ENCODE results near the gene B4GALNT2.

B4GALNT2 gene

DNA sequence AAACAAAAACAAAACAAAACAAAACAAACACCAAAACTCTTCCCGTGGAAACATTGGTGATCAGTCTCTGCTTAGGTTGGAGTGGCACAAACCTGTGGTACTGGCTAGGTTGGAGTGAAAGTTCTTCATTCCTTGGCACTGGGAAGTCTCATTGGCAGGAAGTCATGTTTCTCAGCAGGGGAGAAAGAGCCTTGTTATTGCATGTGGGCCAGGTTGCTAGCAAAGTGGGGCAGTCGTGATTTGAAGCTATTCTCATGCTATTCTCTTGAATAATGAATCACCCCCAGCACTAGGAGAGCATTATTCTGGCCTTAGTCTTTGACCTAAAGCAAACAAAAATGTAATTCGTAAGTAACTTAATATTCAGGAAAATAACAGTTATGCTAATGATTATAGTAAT lies 24.3 kb upstream of the B4GALNT2 start:
- no peak for ATAC-seq
- no peak for TF ChIP-seq TOX (CRISPR knock-in tag; IDR thresholded peaks at IDR 0.05; ENCODE audit: borderline replicate concordance)
- no peak for TF ChIP-seq SNAI2 (CRISPR knock-in tag; IDR thresholded peaks at IDR 0.05)
- no peak for TF ChIP-seq ZNF8 (CRISPR knock-in tag; IDR thresholded peaks at IDR 0.05)
- no peak for TF ChIP-seq ESRRG (CRISPR knock-in tag; IDR thresholded peaks at IDR 0.05)
- no peak for TF ChIP-seq TCF4 (CRISPR knock-in tag; IDR thresholded peaks at IDR 0.05; ENCODE audit: borderline replicate concordance)
- TF ChIP-seq, protein P1, sequence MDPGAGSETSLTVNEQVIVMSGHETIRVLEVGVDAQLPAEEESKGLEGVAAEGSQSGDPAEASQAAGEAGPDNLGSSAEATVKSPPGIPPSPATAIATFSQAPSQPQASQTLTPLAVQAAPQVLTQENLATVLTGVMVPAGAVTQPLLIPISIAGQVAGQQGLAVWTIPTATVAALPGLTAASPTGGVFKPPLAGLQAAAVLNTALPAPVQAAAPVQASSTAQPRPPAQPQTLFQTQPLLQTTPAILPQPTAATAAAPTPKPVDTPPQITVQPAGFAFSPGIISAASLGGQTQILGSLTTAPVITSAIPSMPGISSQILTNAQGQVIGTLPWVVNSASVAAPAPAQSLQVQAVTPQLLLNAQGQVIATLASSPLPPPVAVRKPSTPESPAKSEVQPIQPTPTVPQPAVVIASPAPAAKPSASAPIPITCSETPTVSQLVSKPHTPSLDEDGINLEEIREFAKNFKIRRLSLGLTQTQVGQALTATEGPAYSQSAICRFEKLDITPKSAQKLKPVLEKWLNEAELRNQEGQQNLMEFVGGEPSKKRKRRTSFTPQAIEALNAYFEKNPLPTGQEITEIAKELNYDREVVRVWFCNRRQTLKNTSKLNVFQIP (CRISPR knock-in tag; IDR thresholded peaks at IDR 0.05; ENCODE audit: borderline replicate concordance, low read depth), result no peak
- TF ChIP-seq, protein P2, sequence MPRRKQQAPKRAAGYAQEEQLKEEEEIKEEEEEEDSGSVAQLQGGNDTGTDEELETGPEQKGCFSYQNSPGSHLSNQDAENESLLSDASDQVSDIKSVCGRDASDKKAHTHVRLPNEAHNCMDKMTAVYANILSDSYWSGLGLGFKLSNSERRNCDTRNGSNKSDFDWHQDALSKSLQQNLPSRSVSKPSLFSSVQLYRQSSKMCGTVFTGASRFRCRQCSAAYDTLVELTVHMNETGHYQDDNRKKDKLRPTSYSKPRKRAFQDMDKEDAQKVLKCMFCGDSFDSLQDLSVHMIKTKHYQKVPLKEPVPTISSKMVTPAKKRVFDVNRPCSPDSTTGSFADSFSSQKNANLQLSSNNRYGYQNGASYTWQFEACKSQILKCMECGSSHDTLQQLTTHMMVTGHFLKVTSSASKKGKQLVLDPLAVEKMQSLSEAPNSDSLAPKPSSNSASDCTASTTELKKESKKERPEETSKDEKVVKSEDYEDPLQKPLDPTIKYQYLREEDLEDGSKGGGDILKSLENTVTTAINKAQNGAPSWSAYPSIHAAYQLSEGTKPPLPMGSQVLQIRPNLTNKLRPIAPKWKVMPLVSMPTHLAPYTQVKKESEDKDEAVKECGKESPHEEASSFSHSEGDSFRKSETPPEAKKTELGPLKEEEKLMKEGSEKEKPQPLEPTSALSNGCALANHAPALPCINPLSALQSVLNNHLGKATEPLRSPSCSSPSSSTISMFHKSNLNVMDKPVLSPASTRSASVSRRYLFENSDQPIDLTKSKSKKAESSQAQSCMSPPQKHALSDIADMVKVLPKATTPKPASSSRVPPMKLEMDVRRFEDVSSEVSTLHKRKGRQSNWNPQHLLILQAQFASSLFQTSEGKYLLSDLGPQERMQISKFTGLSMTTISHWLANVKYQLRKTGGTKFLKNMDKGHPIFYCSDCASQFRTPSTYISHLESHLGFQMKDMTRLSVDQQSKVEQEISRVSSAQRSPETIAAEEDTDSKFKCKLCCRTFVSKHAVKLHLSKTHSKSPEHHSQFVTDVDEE (CRISPR knock-in tag; IDR thresholded peaks at IDR 0.05), result no peak
- no peak for TF ChIP-seq ARNTL (CRISPR knock-in tag; IDR thresholded peaks at IDR 0.05; ENCODE audit: borderline replicate concordance, low read depth)
- no peak for TF ChIP-seq OSR1 (CRISPR knock-in tag; IDR thresholded peaks at IDR 0.05)
- TF ChIP-seq ZC3H10 (CRISPR knock-in tag; IDR thresholded peaks at IDR 0.05), result no peak
- no peak for TF ChIP-seq GLIS3 (CRISPR knock-in tag; IDR thresholded peaks at IDR 0.05)
- TF ChIP-seq, protein P3, sequence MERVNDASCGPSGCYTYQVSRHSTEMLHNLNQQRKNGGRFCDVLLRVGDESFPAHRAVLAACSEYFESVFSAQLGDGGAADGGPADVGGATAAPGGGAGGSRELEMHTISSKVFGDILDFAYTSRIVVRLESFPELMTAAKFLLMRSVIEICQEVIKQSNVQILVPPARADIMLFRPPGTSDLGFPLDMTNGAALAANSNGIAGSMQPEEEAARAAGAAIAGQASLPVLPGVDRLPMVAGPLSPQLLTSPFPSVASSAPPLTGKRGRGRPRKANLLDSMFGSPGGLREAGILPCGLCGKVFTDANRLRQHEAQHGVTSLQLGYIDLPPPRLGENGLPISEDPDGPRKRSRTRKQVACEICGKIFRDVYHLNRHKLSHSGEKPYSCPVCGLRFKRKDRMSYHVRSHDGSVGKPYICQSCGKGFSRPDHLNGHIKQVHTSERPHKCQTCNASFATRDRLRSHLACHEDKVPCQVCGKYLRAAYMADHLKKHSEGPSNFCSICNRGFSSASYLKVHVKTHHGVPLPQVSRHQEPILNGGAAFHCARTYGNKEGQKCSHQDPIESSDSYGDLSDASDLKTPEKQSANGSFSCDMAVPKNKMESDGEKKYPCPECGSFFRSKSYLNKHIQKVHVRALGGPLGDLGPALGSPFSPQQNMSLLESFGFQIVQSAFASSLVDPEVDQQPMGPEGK (CRISPR knock-in tag; IDR thresholded peaks at IDR 0.05; ENCODE audit: borderline replicate concordance), result no peak
- no peak for TF ChIP-seq ZNF565 (CRISPR knock-in tag; conservative IDR thresholded peaks at IDR 0.05; ENCODE audit: low read depth)
- TF ChIP-seq ZNF70 (CRISPR knock-in tag; IDR thresholded peaks at IDR 0.05), result no peak
- no peak for TF ChIP-seq RARB (CRISPR knock-in tag; IDR thresholded peaks at IDR 0.05)
- TF ChIP-seq, protein P4, sequence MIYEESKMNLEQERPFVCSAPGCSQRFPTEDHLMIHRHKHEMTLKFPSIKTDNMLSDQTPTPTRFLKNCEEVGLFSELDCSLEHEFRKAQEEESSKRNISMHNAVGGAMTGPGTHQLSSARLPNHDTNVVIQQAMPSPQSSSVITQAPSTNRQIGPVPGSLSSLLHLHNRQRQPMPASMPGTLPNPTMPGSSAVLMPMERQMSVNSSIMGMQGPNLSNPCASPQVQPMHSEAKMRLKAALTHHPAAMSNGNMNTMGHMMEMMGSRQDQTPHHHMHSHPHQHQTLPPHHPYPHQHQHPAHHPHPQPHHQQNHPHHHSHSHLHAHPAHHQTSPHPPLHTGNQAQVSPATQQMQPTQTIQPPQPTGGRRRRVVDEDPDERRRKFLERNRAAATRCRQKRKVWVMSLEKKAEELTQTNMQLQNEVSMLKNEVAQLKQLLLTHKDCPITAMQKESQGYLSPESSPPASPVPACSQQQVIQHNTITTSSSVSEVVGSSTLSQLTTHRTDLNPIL (CRISPR knock-in tag; IDR thresholded peaks at IDR 0.05; ENCODE audit: low read depth), result no peak
- TF ChIP-seq ZFP30 (CRISPR knock-in tag; IDR thresholded peaks at IDR 0.05), result no peak

DNA sequence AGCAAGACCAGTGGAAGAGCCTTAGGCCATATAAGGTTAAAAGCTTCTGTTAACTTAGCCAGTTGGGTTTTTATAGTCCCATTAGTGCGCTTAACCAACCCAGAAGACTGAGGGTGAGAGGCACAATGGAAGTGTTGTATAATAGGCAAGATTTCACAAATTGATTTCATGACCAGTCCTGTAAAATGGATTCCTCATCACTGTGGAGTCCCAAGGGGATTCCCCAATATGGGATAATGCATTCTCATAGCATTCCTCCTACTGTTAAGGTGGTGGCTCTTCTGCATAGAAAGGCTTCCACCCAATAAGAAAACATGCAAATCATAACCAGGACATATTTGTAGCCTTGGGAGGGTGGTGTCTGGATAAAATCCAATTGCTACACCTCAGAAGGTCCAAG lies 22.1 kb upstream of the B4GALNT2 start:
- no peak for TF ChIP-seq RARB (CRISPR knock-in tag; IDR thresholded peaks at IDR 0.05)
- TF ChIP-seq OSR1 (CRISPR knock-in tag; IDR thresholded peaks at IDR 0.05), result no peak
- TF ChIP-seq SNAI2 (CRISPR knock-in tag; IDR thresholded peaks at IDR 0.05), result no peak
- ATAC-seq, result no peak

DNA sequence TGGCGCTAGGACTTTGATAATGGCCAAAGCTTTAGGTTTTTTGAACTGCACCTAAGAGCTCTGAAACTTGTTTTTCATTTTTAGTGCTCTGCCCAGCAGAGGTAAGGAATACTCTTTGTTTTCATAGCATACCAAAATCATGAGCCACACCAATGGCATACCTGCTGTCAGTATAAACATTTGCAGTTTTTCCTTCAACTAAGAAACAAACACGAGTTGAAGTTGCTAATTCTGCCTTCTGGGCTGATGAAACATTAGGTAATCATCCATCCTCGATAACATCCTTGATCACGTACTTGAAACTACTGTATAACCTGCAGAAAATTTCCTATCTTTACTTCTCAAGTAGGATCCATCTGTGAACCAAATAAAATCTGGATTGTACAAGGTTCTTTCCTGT lies 20.6 kb upstream of the B4GALNT2 start:
- TF ChIP-seq, protein P1 (CRISPR knock-in tag; IDR thresholded peaks at IDR 0.05; ENCODE audit: borderline replicate concordance, low read depth), result no peak
- TF ChIP-seq SNAI2 (CRISPR knock-in tag; IDR thresholded peaks at IDR 0.05), result no peak
- TF ChIP-seq, protein P2 (CRISPR knock-in tag; IDR thresholded peaks at IDR 0.05), result no peak
- TF ChIP-seq ZFP30 (CRISPR knock-in tag; IDR thresholded peaks at IDR 0.05), result no peak
- no peak for ATAC-seq
